Measurements from ENCODE around the gene SLC25A53.

Gene SLC25A53

GRCh38 chrX:104112326-104112951 lies 44.4 kb downstream of the SLC25A53 start, which contains the start of gene ZCCHC18 (continued):
- TF ChIP-seq ZNF26 (tag by site-specific recombination; IDR thresholded peaks at IDR 0.05) (no peak), BCL6B (tag by site-specific recombination; IDR thresholded peaks at IDR 0.05) (no peak), ZNF544 (tag by site-specific recombination; IDR thresholded peaks at IDR 0.05) (no peak), EGR2 (tag by site-specific recombination; IDR thresholded peaks at IDR 0.05; ENCODE audit: low read depth) (no peak), ZNF24 (tag by site-specific recombination; IDR thresholded peaks at IDR 0.05) (no peak), ZBTB20 (tag by site-specific recombination; IDR thresholded peaks at IDR 0.05) (peak; percentile 20; the same call in 1 of the 2 replicates), ZSCAN18 (tag by site-specific recombination; IDR thresholded peaks at IDR 0.05) (no peak), ZNF548 (tag by site-specific recombination; IDR thresholded peaks at IDR 0.05) (no peak), KLF10 (tag by site-specific recombination; IDR thresholded peaks at IDR 0.05) (no peak), REPIN1 (tag by site-specific recombination; IDR thresholded peaks at IDR 0.05; ENCODE audit: low read depth) (no peak), YY1 (tag by site-specific recombination; IDR thresholded peaks at IDR 0.05) (no peak), GLIS2 (tag by site-specific recombination; IDR thresholded peaks at IDR 0.05) (peak; percentile 68), KLF8 (tag by site-specific recombination; IDR thresholded peaks at IDR 0.05) (no peak), ZXDB (tag by site-specific recombination; IDR thresholded peaks at IDR 0.05) (peak; percentile 83), ZSCAN30 (tag by site-specific recombination; IDR thresholded peaks at IDR 0.05) (no peak), ZNF211 (tag by site-specific recombination; IDR thresholded peaks at IDR 0.05; ENCODE audit: low read depth) (no peak), ZNF223 (tag by site-specific recombination; IDR thresholded peaks at IDR 0.05) (no peak), ZFP37 (tag by site-specific recombination; IDR thresholded peaks at IDR 0.05) (no peak), ZBTB10 (tag by site-specific recombination; IDR thresholded peaks at IDR 0.05) (no peak), ZNF404 (tag by site-specific recombination; IDR thresholded peaks at IDR 0.05) (no peak), ZNF660 (tag by site-specific recombination; IDR thresholded peaks at IDR 0.05) (no peak), TRIM28 (IDR thresholded peaks at IDR 0.05; ENCODE audit: borderline replicate concordance, low read length) (no peak), KLF7 (tag by site-specific recombination; IDR thresholded peaks at IDR 0.05; ENCODE audit: borderline replicate concordance) (no peak), ZNF175 (tag by site-specific recombination; IDR thresholded peaks at IDR 0.05) (no peak), ZNF2 (tag by site-specific recombination; IDR thresholded peaks at IDR 0.05) (no peak), ZBTB8A (tag by site-specific recombination; IDR thresholded peaks at IDR 0.05) (no peak), ZSCAN23 (tag by site-specific recombination; IDR thresholded peaks at IDR 0.05) (no peak), ZNF776 (tag by site-specific recombination; IDR thresholded peaks at IDR 0.05; ENCODE audit: borderline replicate concordance) (no peak), CTCF (tag by site-specific recombination; IDR thresholded peaks at IDR 0.05) (no peak; the same call in 1 of the 2 replicates), ZNF677 (tag by site-specific recombination; IDR thresholded peaks at IDR 0.05) (no peak)
- TF ChIP-seq, protein P1, sequence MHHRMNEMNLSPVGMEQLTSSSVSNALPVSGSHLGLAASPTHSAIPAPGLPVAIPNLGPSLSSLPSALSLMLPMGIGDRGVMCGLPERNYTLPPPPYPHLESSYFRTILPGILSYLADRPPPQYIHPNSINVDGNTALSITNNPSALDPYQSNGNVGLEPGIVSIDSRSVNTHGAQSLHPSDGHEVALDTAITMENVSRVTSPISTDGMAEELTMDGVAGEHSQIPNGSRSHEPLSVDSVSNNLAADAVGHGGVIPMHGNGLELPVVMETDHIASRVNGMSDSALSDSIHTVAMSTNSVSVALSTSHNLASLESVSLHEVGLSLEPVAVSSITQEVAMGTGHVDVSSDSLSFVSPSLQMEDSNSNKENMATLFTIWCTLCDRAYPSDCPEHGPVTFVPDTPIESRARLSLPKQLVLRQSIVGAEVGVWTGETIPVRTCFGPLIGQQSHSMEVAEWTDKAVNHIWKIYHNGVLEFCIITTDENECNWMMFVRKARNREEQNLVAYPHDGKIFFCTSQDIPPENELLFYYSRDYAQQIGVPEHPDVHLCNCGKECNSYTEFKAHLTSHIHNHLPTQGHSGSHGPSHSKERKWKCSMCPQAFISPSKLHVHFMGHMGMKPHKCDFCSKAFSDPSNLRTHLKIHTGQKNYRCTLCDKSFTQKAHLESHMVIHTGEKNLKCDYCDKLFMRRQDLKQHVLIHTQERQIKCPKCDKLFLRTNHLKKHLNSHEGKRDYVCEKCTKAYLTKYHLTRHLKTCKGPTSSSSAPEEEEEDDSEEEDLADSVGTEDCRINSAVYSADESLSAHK (tag by site-specific recombination; IDR thresholded peaks at IDR 0.05): no peak

Measured in HEK293 (cell line).